Spleen (tissue), 7 donors: Measurements from ENCODE around the gene JSRP1.

ENCODE experiments used
- POLR2A ChIP-seq, 3 donors: fragments of 450-650 bp; IDR thresholded peaks; one replicate each; pipeline ENCODE4 v1.5.1; 2017; ENCODE audit warnings: antibody characterized with exemption in 3 of 3, mild to moderate bottlenecking in 1 of 3
- TF ChIP-seq, protein P1 (sequence below), 11 experiments: fragments of 200-600 bp in 7 of 11; fragments of 450-650 bp in 4 of 11; sonication (generic) in 4 of 11; IDR thresholded peaks in 8 of 11; conservative IDR thresholded peaks in 3 of 11; 1 replicate in 7 of 11; 2 replicates in 4 of 11; pipeline versions ENCODE4 v1.4.0 to v1.8.0; 2016 to 2021; ENCODE audit warnings: antibody characterized with exemption in 11 of 11, inconsistent platforms in 4 of 11, mild to moderate bottlenecking in 1 of 11
- donor health status: DM: no; HTN: no; CAD: no; lungs with moderate emphysema.
- donor health status: DM: no; HTN: no; CAD: no.
- donor health status: DM: no; HTN: no; CAD: no.

GRCh38 chr19:2213799-2214198 is 42.4 kb downstream of the JSRP1 start:
- TF ChIP-seq, protein P1, sequence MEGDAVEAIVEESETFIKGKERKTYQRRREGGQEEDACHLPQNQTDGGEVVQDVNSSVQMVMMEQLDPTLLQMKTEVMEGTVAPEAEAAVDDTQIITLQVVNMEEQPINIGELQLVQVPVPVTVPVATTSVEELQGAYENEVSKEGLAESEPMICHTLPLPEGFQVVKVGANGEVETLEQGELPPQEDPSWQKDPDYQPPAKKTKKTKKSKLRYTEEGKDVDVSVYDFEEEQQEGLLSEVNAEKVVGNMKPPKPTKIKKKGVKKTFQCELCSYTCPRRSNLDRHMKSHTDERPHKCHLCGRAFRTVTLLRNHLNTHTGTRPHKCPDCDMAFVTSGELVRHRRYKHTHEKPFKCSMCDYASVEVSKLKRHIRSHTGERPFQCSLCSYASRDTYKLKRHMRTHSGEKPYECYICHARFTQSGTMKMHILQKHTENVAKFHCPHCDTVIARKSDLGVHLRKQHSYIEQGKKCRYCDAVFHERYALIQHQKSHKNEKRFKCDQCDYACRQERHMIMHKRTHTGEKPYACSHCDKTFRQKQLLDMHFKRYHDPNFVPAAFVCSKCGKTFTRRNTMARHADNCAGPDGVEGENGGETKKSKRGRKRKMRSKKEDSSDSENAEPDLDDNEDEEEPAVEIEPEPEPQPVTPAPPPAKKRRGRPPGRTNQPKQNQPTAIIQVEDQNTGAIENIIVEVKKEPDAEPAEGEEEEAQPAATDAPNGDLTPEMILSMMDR (IDR thresholded peaks at IDR 0.05 in 8 of 11, conservative IDR thresholded peaks at IDR 0.05 in 3 of 11), result no peak
- no peak for TF ChIP-seq POLR2A (IDR thresholded peaks at IDR 0.05)
